Omental fat pad (tissue), 4 donors: ENCODE data around the gene SH3RF3. TPM values are rescaled to one million over a fixed set of nuclear protein-coding genes. Genes with fewer than 3 reads are reported as not detected.

ENCODE experiments used
- ATAC-seq: fragments of 150-250 bp; one replicate; pipeline ENCODE4 v1.9.1; 2016; ENCODE audit warnings: mild to moderate bottlenecking, moderate library complexity; ENCODE audit not compliant: low FRiP score
- DNase-seq: peaks from one replicate; pipeline ENCODE4 v3.0.0-alpha.2; 2019; ENCODE audit warnings: low spot score
- CTCF ChIP-seq, 3 donors: fragments of 450-650 bp; IDR thresholded peaks; one replicate each; pipeline ENCODE4 v1.5.1; 2016 to 2017; ENCODE audit warnings: antibody characterized with exemption in 3 of 3, mild to moderate bottlenecking in 3 of 3, moderate library complexity in 2 of 3
- total RNA-seq, 4 donors: library from RNA; depleted of rRNA; stranded (reverse); fragments of >200 nt; gene quantifications; one replicate each; pipeline ENCODE4 v1.1.0, GENCODE V29; 2016

The SH3RF3 gene
- total RNA-seq, 4 donors from 2014 or later: 6.5 to 16.6 (median 8.6) TPM

GRCh38 chr2:109433926-109434325 is 304.9 kb downstream of the SH3RF3 start:
- no peak for ATAC-seq
- TF ChIP-seq CTCF (IDR thresholded peaks at IDR 0.05): no peak
- DNase-seq: no peak

GRCh38 chr2:109434351-109434750 is 305.3 kb downstream of the SH3RF3 start:
- no peak for TF ChIP-seq CTCF (IDR thresholded peaks at IDR 0.05)
- no peak for DNase-seq
- no peak for ATAC-seq

GRCh38 chr2:109435066-109435690 is 306.2 kb downstream of the SH3RF3 start:
- ATAC-seq: no peak
- no peak for DNase-seq
- no peak for TF ChIP-seq CTCF (IDR thresholded peaks at IDR 0.05)

- DNase-seq: no peak
- TF ChIP-seq CTCF (IDR thresholded peaks at IDR 0.05): no peak
- peak; percentile 17 for ATAC-seq
Observed at GRCh38 chr2:109435901-109436598, 307.0 kb downstream of the SH3RF3 start.

GRCh38 chr2:109436610-109437225 is 307.7 kb downstream of the SH3RF3 start:
- no peak for ATAC-seq
- TF ChIP-seq CTCF (IDR thresholded peaks at IDR 0.05): no peak
- DNase-seq: no peak

GRCh38 chr2:109437325-109438090 is 308.5 kb downstream of the SH3RF3 start:
- TF ChIP-seq CTCF (IDR thresholded peaks at IDR 0.05): no peak
- DNase-seq (no peak), ATAC-seq (no peak)
